Dedifferentiated amniotic fluid mesenchymal stem cell (primary cell): Measurements from ENCODE around the gene ROR1.
A peak's percentile ranks its signal among the peaks of the same experiment; 100 is the strongest.
"Not testable (repeated sequence)": the region's sequence is repeated elsewhere in the genome, so short reads cannot be mapped to it uniquely, and the experiment has no call there.

Source experiments
- DNase-seq: peaks from one replicate; pipeline ENCODE4 v3.0.0-alpha.2; 2016; ENCODE audit errors: extremely low spot score

ROR1 gene

GRCh38 chr1:63793741-63794240 lies 20.0 kb downstream of the ROR1 start:
- DNase-seq = no peak

- no peak for DNase-seq
Observed at GRCh38 chr1:63794354-63794753, 20.5 kb downstream of the ROR1 start.

GRCh38 chr1:63794939-63795378 lies 21.1 kb downstream of the ROR1 start:
- no peak for DNase-seq

GRCh38 chr1:63795455-63795854 lies 21.6 kb downstream of the ROR1 start:
- DNase-seq = no peak

GRCh38 chr1:63797056-63797726 lies 23.4 kb downstream of the ROR1 start:
- no peak for DNase-seq

- no peak for DNase-seq
Observed at GRCh38 chr1:63798284-63798683, 24.5 kb downstream of the ROR1 start.

- peak; percentile 24 for DNase-seq
Observed at GRCh38 chr1:63799307-63799706, 25.5 kb downstream of the ROR1 start.

GRCh38 chr1:63799820-63800219 lies 26.0 kb downstream of the ROR1 start:
- peak; percentile 41 for DNase-seq

GRCh38 chr1:63802109-63802508 lies 28.3 kb downstream of the ROR1 start:
- DNase-seq = no peak

GRCh38 chr1:63804829-63805484 lies 31.1 kb downstream of the ROR1 start:
- DNase-seq = no peak

GRCh38 chr1:63807046-63807445 lies 33.2 kb downstream of the ROR1 start:
- DNase-seq = no peak

GRCh38 chr1:63810936-63811469 lies 37.2 kb downstream of the ROR1 start:
- DNase-seq = no peak

- no peak for DNase-seq
Observed at GRCh38 chr1:63812071-63812700, 38.4 kb downstream of the ROR1 start.

GRCh38 chr1:63813829-63814277 lies 40.0 kb downstream of the ROR1 start:
- DNase-seq = no peak

- DNase-seq = not testable (repeated sequence)
Observed at GRCh38 chr1:63816217-63816815, 42.5 kb downstream of the ROR1 start.

- no peak for DNase-seq
Observed at GRCh38 chr1:63817152-63817667, 43.4 kb downstream of the ROR1 start.

GRCh38 chr1:63817700-63818099 lies 43.9 kb downstream of the ROR1 start:
- no peak for DNase-seq

GRCh38 chr1:63818567-63819325 lies 44.9 kb downstream of the ROR1 start:
- no peak for DNase-seq

GRCh38 chr1:63819795-63820194 lies 46.0 kb downstream of the ROR1 start:
- DNase-seq = no peak

- DNase-seq = peak; percentile 40
Observed at GRCh38 chr1:63821091-63822005, 47.5 kb downstream of the ROR1 start.
